DND-41 (cell line): ENCODE data around the gene C16orf74.

Experiments
- CTCF ChIP-seq: IDR thresholded peaks from 2 replicates; pipeline ENCODE4 v1.5.1; 2012; ENCODE audit warnings: borderline replicate concordance, low read length, moderate library complexity, mild to moderate bottlenecking; ENCODE audit not compliant: poor library complexity, severe bottlenecking; ENCODE audit errors: extremely low read depth
- EZH2 ChIP-seq: IDR thresholded peaks from 3 replicates; pipeline ENCODE4 v1.6.1; 2012; ENCODE audit warnings: borderline replicate concordance, low read depth, mild to moderate bottlenecking, moderate library complexity, low read length, inconsistent platforms; ENCODE audit not compliant: severe bottlenecking

GRCh38 chr16:85710732-85711131 is 40.2 kb downstream of the C16orf74 start:
- TF ChIP-seq CTCF (no peak), EZH2 (no peak)
